HCT116 (cell line): ENCODE data around the gene ADAM10. TPM values are rescaled to one million over a fixed set of nuclear protein-coding genes. Genes with fewer than 3 reads are reported as not detected.

Experiments used
- ATAC-seq: fragments of 200-7000 bp; cut with Tn5 transposase; 2 replicates; pipeline ENCODE4 v1.9.1; 2020; ENCODE audit warnings: mild to moderate bottlenecking, moderate library complexity
- BruUV-seq: library from RNA; stranded (reverse); fragments of 400-500 nt; replicated peaks from 2 replicates; lab custom pipeline; 2021; lab: Mats Ljungman, UMichigan
- CTCF ChIA-PET: fragments of 300-600 bp; sonication (Branson Sonifier 250); formaldehyde crosslinking; loops from one replicate; lab custom pipeline; 2021; ENCODE audit warnings: antibody characterized with exemption; lab: Charles Lee
- POLR2A ChIA-PET: fragments of 300-600, 350-600 bp; sonication (Branson Sonifier 250); formaldehyde crosslinking; loops from one replicate; lab custom pipeline; 2021; ENCODE audit warnings: antibody characterized with exemption; lab: Charles Lee
- RAD21 ChIA-PET, 2 experiments: fragments of 300-600 bp; sonication (Branson Sonifier 250); formaldehyde crosslinking; loops; one replicate each; lab custom pipeline; 2023; ENCODE audit warnings: low total read pairs in 2 of 2; ENCODE audit not compliant: uncharacterized antibody in 2 of 2, unreplicated experiment in 2 of 2, low non-redundant PET in 1 of 2; lab: Charles Lee
- DNase-seq: peaks from one replicate; pipeline ENCODE4 v3.0.0-alpha.2; 2010; ENCODE audit warnings: low read depth, low spot score
- H2AFZ ChIP-seq: fragments of 200-600 bp; shearing (Covaris generic), sonication (generic); 2 replicates; pipeline ENCODE4 v1.6.1; 2017; ENCODE audit warnings: low read depth, mixed run types, mixed read lengths, antibody characterized with exemption, low read length; ENCODE audit not compliant: poor library complexity, severe bottlenecking
- H3K27ac ChIP-seq: 2 replicates; pipeline ENCODE4 v1.5.1; 2012; ENCODE audit warnings: low read depth, low read length
- H3K27me3 ChIP-seq: fragments of 200-600 bp; sonication (generic); 2 replicates; pipeline ENCODE4 v1.6.1; 2016; ENCODE audit warnings: mixed run types, low read length, mixed read lengths; ENCODE audit not compliant: insufficient read depth
- H3K36me3 ChIP-seq, 2 experiments: fragments of 200-500 bp in 1 of 2; fragments of 200-600 bp in 1 of 2; sonication (Bioruptor generic) in 1 of 2; sonication (generic) in 1 of 2; 2 replicates each; pipeline versions ENCODE4 v1.5.1 to v1.6.1; 2014 to 2016; ENCODE audit warnings: low read length in 2 of 2, inconsistent platforms in 1 of 2, mixed read lengths in 1 of 2, mixed run types in 1 of 2; ENCODE audit not compliant: insufficient read depth in 2 of 2, control insufficient read depth in 1 of 2
- H3K4me1 ChIP-seq, 2 experiments: fragments of 200-600 bp in 1 of 2; sonication (generic) in 1 of 2; 2 replicates each; pipeline versions ENCODE4 v1.5.1 to v1.6.1; 2012 to 2017; ENCODE audit warnings: low read length in 2 of 2, inconsistent platforms in 1 of 2, mild to moderate bottlenecking in 1 of 2, mixed read lengths in 1 of 2, mixed run types in 1 of 2, moderate library complexity in 1 of 2; ENCODE audit not compliant: insufficient read depth in 2 of 2, control insufficient read depth in 1 of 2
- H3K4me2 ChIP-seq: fragments of 200-600 bp; sonication (generic); 2 replicates; pipeline ENCODE4 v1.6.1; 2017; ENCODE audit warnings: mixed run types, low read length, mixed read lengths
- H3K4me3 ChIP-seq, 2 experiments: fragments of 200-600 bp in 1 of 2; sonication (generic) in 1 of 2; replicated peaks in 1 of 2; 2 replicates each; pipeline ENCODE4 v1.5.1; 2011 to 2016; ENCODE audit warnings: low read length in 2 of 2, control low read depth in 1 of 2, low read depth in 1 of 2, mild to moderate bottlenecking in 1 of 2, mixed read lengths in 1 of 2, mixed run types in 1 of 2
- H3K79me2 ChIP-seq: fragments of 200-600 bp; sonication (generic); 2 replicates; pipeline ENCODE4 v1.6.1; 2017; ENCODE audit warnings: mild to moderate bottlenecking, mixed run types, low read length, moderate library complexity, mixed read lengths; ENCODE audit not compliant: insufficient read depth
- H3K9ac ChIP-seq: fragments of 200-600 bp; sonication (generic); 2 replicates; pipeline ENCODE4 v1.6.1; 2016; ENCODE audit warnings: low read length, mixed read lengths
- H3K9me2 ChIP-seq: fragments of 200-600 bp; sonication (generic), shearing (Covaris generic); 2 replicates; pipeline ENCODE4 v1.6.1; 2017; ENCODE audit warnings: mixed run types, mild to moderate bottlenecking, moderate library complexity; ENCODE audit not compliant: insufficient read depth
- H3K9me3 ChIP-seq, 2 experiments: fragments of 200-500 bp in 1 of 2; fragments of 200-600 bp in 1 of 2; sonication (Bioruptor generic) in 1 of 2; sonication (generic) in 1 of 2; 2 replicates each; pipeline ENCODE4 v1.6.1; 2014 to 2017; ENCODE audit warnings: low read length in 2 of 2, mixed read lengths in 2 of 2, inconsistent platforms in 1 of 2, low read depth in 1 of 2, mild to moderate bottlenecking in 1 of 2, mixed run types in 1 of 2, moderate library complexity in 1 of 2; ENCODE audit not compliant: control insufficient read depth in 1 of 2, insufficient read depth in 1 of 2
- H4K20me1 ChIP-seq: fragments of 200-600 bp; sonication (generic), shearing (Covaris generic); 2 replicates; pipeline ENCODE4 v1.6.1; 2017; ENCODE audit warnings: mixed run types, mild to moderate bottlenecking, moderate library complexity; ENCODE audit not compliant: insufficient read depth
- CEBPB ChIP-seq: IDR thresholded peaks from 2 replicates; pipeline ENCODE4 v1.6.1; 2012; ENCODE audit warnings: low read depth
- EGR1 ChIP-seq: IDR thresholded peaks from 2 replicates; pipeline ENCODE4 v1.6.1; 2012; ENCODE audit warnings: low read depth
- ELF1 ChIP-seq: IDR thresholded peaks from 2 replicates; pipeline ENCODE4 v1.6.1; 2012; ENCODE audit warnings: low read depth, borderline replicate concordance
- EZH2phosphoT487 ChIP-seq: fragments of 200-600 bp; IDR thresholded peaks from 2 replicates; pipeline ENCODE4 v1.6.1; 2018; ENCODE audit warnings: antibody characterized with exemption, borderline replicate concordance
- FOSL1 ChIP-seq: IDR thresholded peaks from 2 replicates; pipeline ENCODE4 v1.6.1; 2012; ENCODE audit warnings: low read depth
- JUND ChIP-seq: IDR thresholded peaks from 2 replicates; pipeline ENCODE4 v1.6.1; 2012
- POLR2AphosphoS5 ChIP-seq: IDR thresholded peaks from 2 replicates; pipeline ENCODE4 v1.6.1; 2011; ENCODE audit warnings: mild to moderate bottlenecking, low read depth, low read length, moderate library complexity
- RAD21 ChIP-seq: IDR thresholded peaks from 2 replicates; pipeline ENCODE4 v1.6.1; 2012; ENCODE audit warnings: low read depth, mild to moderate bottlenecking
- REST ChIP-seq: IDR thresholded peaks from 2 replicates; pipeline ENCODE4 v1.6.1; 2012; ENCODE audit warnings: low read depth
- SIN3A ChIP-seq: IDR thresholded peaks from 2 replicates; pipeline ENCODE4 v1.6.1; 2012; ENCODE audit warnings: low read depth
- SP1 ChIP-seq: IDR thresholded peaks from 2 replicates; pipeline ENCODE4 v1.6.1; 2012; ENCODE audit warnings: low read depth
- SRF ChIP-seq: IDR thresholded peaks from 2 replicates; pipeline ENCODE4 v1.6.1; 2012; ENCODE audit warnings: low read depth
- TCF7L2 ChIP-seq: IDR thresholded peaks from 2 replicates; pipeline ENCODE4 v1.7.0; 2011; ENCODE audit warnings: borderline replicate concordance, inconsistent platforms; ENCODE audit not compliant: insufficient read depth, insufficient read length; ENCODE audit errors: extremely low read depth
- YY1 ChIP-seq: IDR thresholded peaks from 2 replicates; pipeline ENCODE4 v1.6.1; 2011; ENCODE audit warnings: low read length, low read depth, moderate library complexity, mild to moderate bottlenecking; ENCODE audit not compliant: insufficient replicate concordance; ENCODE audit errors: extremely low read depth
- ZFX ChIP-seq: fragments of 450-650 bp; IDR thresholded peaks from 2 replicates; pipeline ENCODE4 v1.6.1; 2017
- ZNF274 ChIP-seq: fragments of 200-500 bp; sonication (Bioruptor generic); IDR thresholded peaks from 2 replicates; pipeline ENCODE4 v1.6.1; 2014; ENCODE audit warnings: mild to moderate bottlenecking, low read depth, low read length, inconsistent platforms
- intact Hi-C: fragments of 100-400 bp; cut with micrococcal nuclease; formaldehyde crosslinking; loops from 2 replicates; pipeline ENCODE4 v1.10.0; 2022
- total RNA-seq: library from RNA; stranded (reverse); gene quantifications from one replicate; pipeline ENCODE4 v1.2.1, GENCODE V29; 2021; ENCODE audit not compliant: unreplicated experiment
- TF ChIP-seq, protein P1 (sequence below): IDR thresholded peaks from 2 replicates; pipeline ENCODE4 v1.6.1; 2012
- TF ChIP-seq, protein P2 (sequence below): IDR thresholded peaks from 2 replicates; pipeline ENCODE4 v1.6.1; 2012

The ADAM10 gene
- total RNA-seq, 1 experiment from 2014 or later = 158 TPM

- H3K9me3 ChIP-seq = no peaks in the 10 kb centered on the region
- intact Hi-C loops = no loop called here
- no TSS peak for BruUV-seq
- no peak overlapping the region for H2AFZ ChIP-seq
- DNase-seq (no peak), ATAC-seq (no peak)
- no peak overlapping the region for H3K4me3 ChIP-seq
- H3K4me2 ChIP-seq = no peak overlapping the region
- H3K9me2 ChIP-seq = no peaks in the 10 kb centered on the region
- ChIA-PET CTCF (no interaction called here), RAD21 (no interaction called here), POLR2A (interaction anchor here (1.4 kb wide), 1 partner anchor 9 kb away, joined by 3 read pairs; no protein-coding TSS in a partner anchor)
- H3K79me2 ChIP-seq = no peaks in the 10 kb centered on the region
- no peaks in the 10 kb centered on the region for H4K20me1 ChIP-seq
- no peak overlapping the region for H3K27ac ChIP-seq
- no peak for TF ChIP-seq EZH2phosphoT487
- no peak for TF ChIP-seq ELF1
- no peak for TF ChIP-seq ZFX
- no peak for TF ChIP-seq POLR2AphosphoS5
- TF ChIP-seq SRF = no peak
- no peak for TF ChIP-seq YY1
- TF ChIP-seq FOSL1 = no peak
- TF ChIP-seq, protein P1, sequence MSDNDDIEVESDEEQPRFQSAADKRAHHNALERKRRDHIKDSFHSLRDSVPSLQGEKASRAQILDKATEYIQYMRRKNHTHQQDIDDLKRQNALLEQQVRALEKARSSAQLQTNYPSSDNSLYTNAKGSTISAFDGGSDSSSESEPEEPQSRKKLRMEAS = no peak
- no peak for TF ChIP-seq ZNF274
- TF ChIP-seq REST = no peak
- no peak for TF ChIP-seq CEBPB
- no peak for TF ChIP-seq JUND
- no peak for TF ChIP-seq EGR1
- TF ChIP-seq TCF7L2 = no peak
- TF ChIP-seq RAD21 = no peak
- TF ChIP-seq, protein P2, sequence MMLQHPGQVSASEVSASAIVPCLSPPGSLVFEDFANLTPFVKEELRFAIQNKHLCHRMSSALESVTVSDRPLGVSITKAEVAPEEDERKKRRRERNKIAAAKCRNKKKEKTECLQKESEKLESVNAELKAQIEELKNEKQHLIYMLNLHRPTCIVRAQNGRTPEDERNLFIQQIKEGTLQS = no peak
- TF ChIP-seq SIN3A = no peak
- TF ChIP-seq SP1 = no peak
- H3K36me3 ChIP-seq = no peaks in the 10 kb centered on the region
- H3K9ac ChIP-seq = no peak overlapping the region
- H3K27me3 ChIP-seq = no peaks in the 10 kb centered on the region
- H3K4me1 ChIP-seq = peaks cover 18 to 25% of the 10 kb centered on the region in 2 experiments
Observed at GRCh38 chr15:58543664-58544335, 205.7 kb downstream of the ADAM10 start.
